Measurements from ENCODE around the gene PRDM10.
"Not testable (repeated sequence)": the region's sequence is repeated elsewhere in the genome, so short reads cannot be mapped to it uniquely, and the experiment has no call there.

The PRDM10 gene

DNA sequence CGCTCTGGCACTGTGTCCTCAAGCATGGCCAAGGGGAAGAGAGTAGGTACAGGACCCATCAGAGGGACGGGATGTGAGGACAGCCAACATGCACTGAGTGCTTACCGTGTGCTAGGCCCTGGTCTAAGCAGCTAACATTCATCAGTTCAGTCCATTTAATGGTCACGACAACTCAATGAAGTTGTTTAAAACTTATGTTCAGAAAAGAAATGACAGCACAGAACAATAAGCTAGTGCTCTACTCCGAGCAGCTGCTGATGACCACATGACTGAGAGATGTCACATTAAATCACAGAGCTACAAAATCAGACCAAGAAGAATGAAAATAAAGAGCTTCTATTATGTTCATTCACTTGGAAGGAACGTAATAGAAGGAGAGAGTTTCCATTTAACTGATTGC lies 26.3 kb downstream of the PRDM10 start:
- in situ Hi-C loops (cut with MboI; ENCODE audit: low sequenced_read_pairs), result no loop called here

DNA sequence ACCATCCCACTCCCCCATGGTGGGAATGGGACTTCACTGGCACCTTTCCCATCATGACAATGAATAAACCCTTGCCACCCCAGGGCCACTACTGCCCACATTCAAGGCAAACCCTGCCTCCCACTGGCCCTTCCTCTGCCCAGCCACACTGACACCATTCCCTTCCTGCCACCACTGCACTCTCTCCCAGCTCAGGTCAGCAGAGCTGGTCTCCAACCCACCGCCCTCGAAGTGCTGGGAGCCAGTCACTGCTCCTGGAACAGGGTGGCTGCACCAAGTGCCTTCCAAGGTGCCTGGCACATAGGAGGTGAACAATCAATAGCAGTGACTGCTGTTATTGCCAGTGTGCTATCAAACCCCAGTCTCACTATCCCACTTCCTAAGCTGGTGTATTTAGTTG lies 27.1 kb downstream of the PRDM10 start:
- in situ Hi-C loops (cut with MboI; ENCODE audit: low sequenced_read_pairs), result no loop called here

DNA sequence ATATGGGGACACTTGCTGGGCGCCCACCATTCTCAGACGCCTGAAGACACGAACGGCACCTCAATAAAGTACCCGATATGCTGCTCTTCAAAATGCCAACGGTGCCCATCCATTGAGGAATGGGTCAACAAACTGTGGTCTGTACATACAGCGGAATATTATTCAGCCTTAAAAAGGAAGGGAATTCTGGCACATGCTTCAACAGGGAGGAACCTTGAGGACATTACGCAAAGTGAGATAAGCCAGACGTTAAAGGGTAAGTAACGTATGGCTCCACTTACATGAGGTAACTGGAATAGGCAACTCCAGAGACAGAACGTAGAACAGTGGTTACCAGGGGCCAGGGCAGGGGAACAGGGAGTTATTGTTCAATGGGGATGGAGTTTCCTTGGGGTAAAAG lies 28.0 kb downstream of the PRDM10 start:
- in situ Hi-C loops (cut with MboI; ENCODE audit: low sequenced_read_pairs), result no loop called here

DNA sequence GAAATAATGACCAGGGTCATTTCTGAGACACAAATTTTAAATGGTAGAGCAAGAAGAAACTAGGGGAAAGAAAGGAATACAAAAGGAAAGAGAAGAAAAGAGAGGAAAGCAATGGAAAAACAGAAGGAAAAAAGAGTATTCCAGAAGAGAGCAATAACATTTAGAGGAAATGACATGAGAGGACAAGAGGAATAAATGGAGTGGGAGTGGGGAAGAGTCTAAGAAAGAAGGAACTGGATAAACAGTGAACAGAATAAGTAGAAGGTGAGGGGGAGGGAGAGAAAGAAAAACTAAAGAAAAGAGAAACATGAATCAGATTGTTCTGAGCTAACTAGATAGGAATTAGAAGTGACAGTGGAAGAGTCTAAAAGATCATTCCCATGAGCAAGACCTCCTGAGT lies 28.4 kb downstream of the PRDM10 start:
- in situ Hi-C loops (cut with MboI; ENCODE audit: low sequenced_read_pairs), result no loop called here

DNA sequence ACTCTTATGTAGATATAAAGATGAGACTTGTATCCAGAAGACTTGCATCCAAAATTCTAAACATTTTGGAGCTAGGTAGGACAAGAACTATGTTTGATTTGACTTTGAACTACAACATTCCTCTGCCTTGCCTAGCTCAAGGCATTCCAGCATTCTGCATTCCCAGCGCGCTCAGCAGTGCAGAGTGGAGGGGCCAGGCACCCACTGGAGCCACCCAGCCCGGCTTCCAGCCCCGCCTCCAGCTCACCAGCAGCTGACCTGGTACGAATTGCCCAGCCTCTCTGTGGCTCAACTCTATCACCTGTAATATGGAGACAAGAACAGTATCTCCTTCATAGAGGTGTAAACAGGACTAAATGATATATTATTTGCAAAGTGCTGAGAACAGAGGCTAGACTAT lies 28.8 kb downstream of the PRDM10 start:
- in situ Hi-C loops (cut with MboI; ENCODE audit: low sequenced_read_pairs), result no loop called here

DNA sequence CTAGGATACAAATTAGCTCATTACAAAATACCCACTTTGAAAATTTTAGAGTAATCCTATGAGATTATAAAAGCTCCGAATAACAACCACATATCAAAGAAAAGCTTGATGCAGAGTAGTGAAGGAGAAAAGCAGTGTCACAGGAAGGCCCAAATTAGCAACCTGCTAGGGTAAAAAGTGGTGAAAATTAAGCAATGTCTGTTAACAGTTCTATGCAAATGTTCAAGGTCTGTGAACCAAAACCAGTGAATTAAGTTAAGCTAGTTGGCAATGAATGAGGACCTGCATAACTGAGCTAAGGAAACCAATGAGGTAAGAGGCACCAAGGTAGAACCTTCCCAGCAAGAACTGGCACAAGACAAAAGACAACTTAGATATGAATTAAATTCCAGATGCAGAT lies 29.6 kb downstream of the PRDM10 start:
- in situ Hi-C loops (cut with MboI; ENCODE audit: low sequenced_read_pairs), result no loop called here

DNA sequence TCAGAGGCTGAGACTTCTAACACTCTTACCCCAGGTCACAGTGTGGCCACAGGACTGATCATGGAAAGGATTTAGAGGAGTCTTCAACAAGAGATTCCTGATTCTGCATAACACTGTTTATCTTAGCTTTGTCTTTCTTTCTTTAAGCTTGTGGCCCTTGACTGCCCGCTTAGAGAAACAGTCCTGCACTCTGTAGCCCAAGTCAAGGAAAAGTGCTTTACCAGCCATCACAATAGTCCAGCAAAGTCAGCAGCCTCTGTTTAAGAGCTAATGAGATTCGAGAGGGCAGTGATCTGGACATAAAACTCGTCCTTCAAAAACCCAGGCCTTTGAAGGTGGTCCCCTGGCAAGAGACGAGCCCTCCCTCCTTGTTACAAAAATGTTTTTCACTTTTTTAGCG lies 30.0 kb downstream of the PRDM10 start:
- in situ Hi-C loops (cut with MboI; ENCODE audit: low sequenced_read_pairs), result no loop called here

DNA sequence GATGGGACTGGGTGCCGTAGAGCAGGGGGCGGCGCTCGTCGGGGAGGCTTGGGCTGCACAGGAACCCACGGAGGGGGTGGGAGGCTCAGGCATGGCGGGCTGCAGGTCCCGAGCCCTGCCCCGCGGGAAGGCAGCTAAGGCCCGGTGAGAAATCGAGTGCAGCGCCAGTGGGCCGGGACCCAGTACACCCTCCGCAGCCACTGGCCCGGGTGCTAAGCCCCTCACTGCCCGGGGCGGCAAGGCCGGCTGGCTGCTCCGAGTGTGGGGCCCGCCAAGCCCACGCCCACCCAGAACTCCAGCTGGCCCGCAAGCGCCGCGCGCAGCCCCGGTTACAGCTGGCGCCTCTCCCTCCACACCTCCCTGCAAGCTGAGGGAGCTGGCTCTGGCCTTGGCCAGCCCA lies 30.8 kb downstream of the PRDM10 start:
- in situ Hi-C loops (cut with MboI; ENCODE audit: low sequenced_read_pairs), result not testable (repeated sequence)

DNA sequence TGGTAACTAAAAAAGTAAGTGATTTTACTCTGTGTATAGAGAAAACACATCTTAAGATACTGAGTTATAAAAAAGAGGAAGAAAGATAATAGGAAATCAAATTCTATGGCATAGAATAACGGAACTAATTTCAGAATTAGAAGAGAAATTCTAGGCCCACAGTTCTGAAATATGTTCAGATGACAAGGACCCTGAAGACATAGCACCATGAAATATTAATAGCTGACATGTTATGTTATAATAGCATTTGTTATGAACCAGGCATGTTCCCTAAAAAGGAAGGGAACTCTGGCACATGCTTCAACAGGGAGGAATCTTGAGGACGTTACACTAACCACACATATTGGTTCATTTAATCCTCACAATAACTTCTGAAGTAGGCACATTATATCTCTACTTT lies 32.7 kb downstream of the PRDM10 start:
- in situ Hi-C loops (cut with MboI; ENCODE audit: low sequenced_read_pairs), result no loop called here

DNA sequence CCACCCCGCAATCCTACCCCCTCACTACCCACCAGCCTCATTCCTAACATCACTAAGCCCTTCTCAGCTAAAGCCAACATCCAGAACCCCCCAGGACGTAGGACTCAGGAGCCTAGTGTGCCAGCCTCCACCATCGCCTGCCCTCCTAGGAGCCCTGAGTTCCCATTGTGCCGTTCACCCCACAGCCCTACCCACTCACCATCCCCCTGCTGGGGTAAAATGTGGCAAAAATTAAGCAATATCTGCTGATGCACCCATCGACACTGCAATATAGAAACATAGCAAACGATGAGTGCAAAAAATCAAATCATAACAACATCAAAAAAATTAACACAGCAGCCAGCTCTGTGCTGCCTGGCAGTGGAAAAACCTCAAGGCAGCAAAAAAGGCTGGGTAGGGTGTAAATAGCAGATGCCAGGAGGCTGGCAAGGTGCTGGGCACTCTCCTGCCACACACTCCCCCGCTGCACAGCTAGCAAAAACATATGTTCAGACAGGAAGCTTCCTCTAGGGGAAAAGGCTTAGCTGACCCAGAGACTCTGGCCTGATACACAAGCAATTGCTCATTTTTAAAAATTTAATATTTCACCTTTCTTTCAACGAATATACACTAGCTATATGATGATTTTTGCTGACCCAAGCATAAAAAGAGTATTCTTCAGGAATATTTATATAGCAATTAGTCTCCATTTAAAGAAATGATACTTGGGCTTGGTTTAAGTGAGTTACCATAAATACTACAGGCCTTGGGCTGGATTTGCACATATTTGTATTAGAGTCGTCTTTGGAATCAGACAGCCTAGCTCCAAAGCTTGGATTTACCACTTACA lies 33.8 kb downstream of the PRDM10 start:
- in situ Hi-C loops (cut with MboI; ENCODE audit: low sequenced_read_pairs), result no loop called here

DNA sequence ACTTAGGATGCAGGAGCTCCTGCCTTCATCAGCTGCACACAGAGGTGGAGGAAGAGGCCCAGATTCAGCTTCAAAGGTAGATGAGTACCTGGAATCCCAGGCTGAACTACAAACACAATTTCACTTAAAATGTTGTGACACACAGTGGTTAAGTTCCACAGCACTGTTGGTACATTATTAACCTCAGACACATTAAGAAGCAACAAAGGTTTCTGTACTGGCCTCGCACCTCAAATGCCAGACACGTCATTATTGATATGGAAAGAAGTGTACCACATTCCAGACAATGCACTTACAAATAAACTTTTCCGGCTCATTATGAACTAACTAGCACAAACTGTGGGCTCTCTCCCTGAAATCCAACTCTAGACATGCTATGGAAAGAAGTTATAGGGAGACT lies 34.6 kb downstream of the PRDM10 start:
- in situ Hi-C loops (cut with MboI; ENCODE audit: low sequenced_read_pairs), result no loop called here

DNA sequence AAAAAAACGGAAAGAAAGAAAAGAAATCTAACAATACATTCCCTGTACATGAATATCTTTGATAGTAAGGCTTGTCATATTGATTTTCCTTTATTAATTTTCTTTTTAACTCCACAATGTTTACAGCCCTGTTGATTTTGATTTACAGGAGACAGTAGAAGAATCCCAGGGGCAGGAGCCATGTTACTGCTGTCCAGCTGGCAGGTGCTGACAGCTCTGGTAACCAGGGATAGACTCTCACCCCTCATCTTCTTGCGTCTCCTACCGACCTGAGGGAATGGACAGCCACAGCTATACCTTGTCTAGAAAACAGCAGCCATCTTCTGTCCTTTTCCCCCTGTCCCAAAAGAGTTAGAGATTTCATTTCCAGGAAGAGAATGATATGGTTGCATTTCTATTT lies 37.4 kb downstream of the PRDM10 start:
- in situ Hi-C loops (cut with MboI; ENCODE audit: low sequenced_read_pairs), result no loop called here

DNA sequence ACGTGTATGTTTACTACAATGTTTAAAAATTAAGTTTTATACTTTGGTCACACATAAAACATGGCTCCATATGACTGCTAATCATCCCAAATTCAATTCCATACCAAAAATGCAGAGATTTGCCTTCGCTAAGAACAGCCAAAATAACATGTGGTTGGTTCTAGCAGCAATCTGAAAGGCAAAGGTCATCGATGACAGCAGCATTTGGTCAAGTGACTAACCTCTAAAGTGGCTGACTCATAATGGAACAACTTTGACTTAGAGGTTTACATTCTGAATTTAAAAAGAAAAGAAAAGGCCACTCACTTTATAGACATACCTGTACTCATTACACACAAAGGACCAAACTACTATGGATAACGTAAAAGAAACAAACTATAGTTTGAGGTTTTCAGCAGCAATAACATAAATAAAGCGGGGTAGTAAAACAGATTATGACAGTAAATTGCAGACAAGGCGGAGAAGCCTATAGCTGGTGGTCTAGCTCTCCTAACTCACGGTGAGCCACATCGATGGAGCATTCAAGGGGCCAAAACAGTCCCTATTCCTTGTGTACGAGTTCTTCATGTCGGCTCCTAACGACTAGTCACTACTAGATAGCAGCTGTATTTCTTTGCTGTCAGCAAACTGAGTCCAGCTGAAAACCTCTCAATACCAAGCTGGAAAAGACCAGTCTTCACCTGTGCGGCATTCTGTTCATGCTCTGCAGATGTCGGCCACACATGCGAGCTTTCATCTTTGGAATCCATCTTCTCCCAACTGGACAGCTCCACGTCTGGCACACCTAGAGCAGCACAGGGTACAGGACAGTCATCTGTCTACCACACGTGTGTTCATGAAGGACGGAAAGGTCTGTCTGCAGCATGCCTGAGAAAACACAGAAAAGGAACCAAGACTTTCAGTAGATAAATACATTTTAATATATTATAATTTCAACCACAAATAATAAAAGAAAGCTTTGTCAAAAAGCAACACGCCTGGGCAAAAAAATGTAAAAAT lies 42.1 kb downstream of the PRDM10 start:
- in situ Hi-C loops (cut with MboI; ENCODE audit: low sequenced_read_pairs), result no loop called here

DNA sequence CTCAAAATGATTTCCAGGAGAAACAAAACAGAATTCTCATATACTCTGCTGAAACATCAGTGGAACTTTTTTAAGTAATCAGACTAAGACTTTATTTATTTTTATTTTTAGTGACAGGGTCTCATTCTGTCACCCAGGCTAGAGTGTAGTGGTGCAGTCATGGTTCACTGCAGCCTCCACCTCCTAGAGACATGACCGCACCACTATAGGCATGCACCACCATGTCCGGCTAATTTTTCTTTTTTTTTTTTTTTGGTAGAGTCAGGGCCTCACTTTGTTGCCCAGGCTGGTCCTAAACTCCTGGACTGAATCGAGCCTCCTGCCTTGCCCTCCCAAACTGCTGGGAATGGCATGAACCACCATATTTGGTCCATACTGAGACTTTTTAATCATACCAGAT lies 42.9 kb downstream of the PRDM10 start:
- in situ Hi-C loops (cut with MboI; ENCODE audit: low sequenced_read_pairs), result no loop called here

DNA sequence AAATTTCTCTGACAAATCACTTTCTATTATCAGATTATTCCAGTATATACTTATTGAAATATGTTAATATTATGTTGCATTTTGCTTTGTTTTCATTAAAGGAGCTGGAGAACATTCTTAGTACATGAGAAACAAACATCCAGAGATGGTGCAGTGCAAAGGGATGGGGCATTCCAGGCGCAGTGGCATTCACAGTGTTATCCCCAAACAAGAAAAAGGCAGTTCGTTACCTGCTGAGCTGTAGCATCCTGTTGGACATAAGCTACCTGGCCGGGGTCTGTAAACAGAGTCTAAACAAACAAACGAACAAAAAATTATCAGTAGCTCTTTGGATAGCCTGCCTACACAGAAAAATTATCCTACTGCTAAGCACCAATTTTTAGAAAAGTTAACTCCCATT lies 47.4 kb downstream of the PRDM10 start:
- in situ Hi-C loops (cut with MboI; ENCODE audit: low sequenced_read_pairs), result no loop called here

DNA sequence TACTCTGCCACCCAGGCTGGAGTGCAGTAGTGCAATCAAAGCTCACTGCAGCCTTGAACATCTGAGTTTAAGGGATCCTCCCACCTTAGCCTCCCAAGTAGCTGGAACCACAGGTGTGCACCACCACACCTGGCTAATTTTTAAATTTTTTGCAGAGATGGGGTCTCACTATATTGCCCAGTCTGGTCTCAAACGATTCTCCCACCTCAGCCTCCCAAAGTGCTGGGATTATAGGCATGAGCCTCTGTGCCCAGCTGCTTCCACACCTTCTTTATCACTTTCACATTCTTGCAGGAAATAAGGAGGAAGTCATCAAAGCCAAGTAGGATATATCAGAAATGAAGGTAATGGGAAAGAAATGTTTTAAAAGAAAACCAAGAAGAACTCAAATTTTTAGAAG lies 47.9 kb downstream of the PRDM10 start:
- in situ Hi-C loops (cut with MboI; ENCODE audit: low sequenced_read_pairs), result not testable (repeated sequence)

DNA sequence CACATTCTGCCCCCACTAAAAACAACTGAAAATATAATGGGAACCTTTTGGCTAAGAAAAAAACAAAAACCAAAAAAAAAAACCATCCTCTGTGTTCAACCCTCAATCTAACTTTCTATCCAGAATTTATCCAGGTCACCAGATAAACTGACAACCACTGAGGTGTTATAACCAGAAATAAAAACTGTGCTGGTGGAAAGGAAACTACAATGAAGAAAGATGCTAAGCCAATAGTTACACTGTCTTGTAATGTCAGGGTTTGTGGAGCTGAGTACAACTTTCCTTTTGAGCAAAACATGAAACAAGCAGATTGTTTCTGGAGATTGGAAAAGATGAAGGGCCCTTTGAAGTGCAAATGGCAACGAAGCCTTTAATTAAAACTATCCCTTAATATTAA lies 50.8 kb downstream of the PRDM10 start:
- in situ Hi-C loops (cut with MboI; ENCODE audit: low sequenced_read_pairs), result no loop called here

DNA sequence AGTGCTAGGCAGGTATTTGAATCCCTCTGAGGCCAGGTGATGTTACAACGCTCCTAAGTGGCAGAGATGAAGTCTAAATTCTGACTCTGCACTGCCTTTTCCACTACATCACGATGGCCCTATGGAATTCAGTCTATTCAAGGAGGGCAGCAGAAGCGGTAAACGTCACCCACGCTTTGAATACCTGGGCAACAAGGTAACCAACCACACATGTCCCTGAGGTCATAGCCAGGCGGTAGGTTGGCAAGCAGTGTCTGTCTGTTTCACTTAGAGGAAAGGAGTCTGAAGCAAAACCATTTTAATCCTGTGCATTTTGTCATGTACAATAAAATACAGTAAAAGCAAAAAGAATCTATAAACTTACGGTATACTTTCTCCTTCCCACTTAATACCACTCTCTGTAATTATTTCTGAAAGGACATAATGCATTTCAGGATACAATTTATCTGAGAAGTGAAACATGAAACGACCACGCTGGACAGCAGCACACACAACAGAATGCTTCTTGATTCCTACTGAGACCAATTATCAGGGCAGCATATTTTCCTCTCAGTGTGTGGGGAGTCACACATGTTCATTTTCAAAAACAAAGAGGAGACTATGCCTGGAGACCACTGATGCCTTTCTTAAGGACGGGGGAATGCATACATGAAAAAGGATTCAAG lies 51.3 kb downstream of the PRDM10 start:
- in situ Hi-C loops (cut with MboI; ENCODE audit: low sequenced_read_pairs), result no loop called here

DNA sequence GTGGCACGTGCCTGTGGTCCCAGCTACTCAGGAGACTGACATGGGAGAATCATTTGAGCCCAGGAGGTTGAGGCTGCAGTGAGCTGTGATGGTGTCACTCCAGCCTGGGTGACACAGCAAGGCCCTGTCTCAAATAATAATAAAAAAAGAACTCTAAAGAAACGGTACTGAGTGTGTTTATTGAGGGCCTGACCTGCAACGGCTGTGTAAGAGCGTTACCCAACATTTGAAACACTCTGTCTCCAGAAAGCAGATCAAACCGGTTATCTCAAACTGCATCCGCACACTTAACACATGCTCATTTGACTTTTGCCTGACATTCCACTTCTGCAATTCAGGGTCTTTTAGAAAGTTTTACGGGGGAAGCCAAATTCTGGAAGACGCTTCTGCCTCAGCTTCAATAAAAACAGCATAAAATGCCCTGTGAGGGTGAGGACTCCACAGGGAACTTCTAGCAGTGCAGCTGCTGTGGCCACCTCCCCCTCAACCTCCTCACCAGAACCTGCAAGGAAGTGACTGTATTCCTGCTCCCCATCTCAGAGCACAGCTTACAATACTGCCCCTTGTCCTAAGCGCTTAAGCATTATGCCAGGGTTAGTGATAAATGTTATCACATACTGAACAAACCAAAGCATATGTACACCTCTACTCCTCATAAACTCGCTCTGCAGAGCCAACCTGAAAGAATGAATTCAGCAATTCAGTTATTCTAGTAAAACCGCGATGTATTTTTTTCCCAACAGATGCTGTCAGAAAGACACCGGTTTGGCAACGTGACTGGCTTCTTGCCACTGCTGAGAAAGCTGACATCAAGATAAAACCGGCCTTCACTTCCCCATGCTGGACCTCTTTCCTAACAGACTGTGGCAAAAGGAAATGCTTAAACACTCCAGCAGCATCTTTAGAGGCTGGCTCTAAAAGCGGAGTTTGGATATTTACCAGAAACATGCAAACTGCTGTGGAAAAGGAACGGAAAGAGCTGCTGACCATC lies 52.2 kb downstream of the PRDM10 start:
- in situ Hi-C loops (cut with MboI; ENCODE audit: low sequenced_read_pairs), result no loop called here

DNA sequence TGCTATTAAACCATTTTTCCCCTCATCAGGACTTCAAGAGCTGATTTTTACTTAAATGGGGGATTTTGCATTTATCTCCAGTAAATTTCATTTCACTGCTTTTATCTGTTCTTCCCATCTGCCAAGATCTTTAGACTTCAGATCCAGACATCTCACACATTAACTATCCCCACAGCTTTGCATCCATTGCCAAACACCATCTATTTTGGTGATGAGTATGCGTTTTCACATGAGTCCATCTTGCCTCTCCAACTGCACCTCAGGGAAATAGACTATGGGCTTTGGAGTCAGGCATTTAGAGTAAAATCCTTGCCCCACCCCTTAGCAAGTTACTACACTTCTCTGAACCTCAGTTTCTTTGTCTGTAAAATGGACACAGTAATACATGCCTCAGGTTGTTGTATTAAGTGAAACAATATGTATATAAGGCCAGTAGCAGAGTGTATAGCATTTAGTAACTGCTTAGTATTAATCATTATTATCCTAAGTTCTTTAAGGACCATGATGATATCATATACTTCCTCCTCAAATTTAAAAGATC lies 53.6 kb downstream of the PRDM10 start:
- in situ Hi-C loops (cut with MboI; ENCODE audit: low sequenced_read_pairs), result no loop called here
